Cardiac muscle cell (in vitro differentiated cells and primary cell): ENCODE data around the gene RWDD4. TPM values are rescaled to one million over a fixed set of nuclear protein-coding genes. Genes with fewer than 3 reads are reported as not detected.

ENCODE experiments used
- DNase-seq, 2 donors: peaks; one replicate each; pipeline versions ENCODE4 v3.0.0 to v3.0.0-alpha.2; 2010 to 2017; ENCODE audit warnings: low read depth in 1 of 2, low spot score in 1 of 2
- H3K27ac ChIP-seq: fragments of 200-600 bp; sonication (generic); 2 replicates; pipeline ENCODE4 v1.5.1; 2016
- H3K27me3 ChIP-seq: fragments of 200-600 bp; sonication (generic); 2 replicates; pipeline ENCODE4 v1.6.0; 2016; ENCODE audit warnings: control low read depth
- H3K36me3 ChIP-seq: fragments of 200-600 bp; sonication (generic); 2 replicates; pipeline ENCODE4 v1.5.1; 2016; ENCODE audit warnings: control low read depth
- H3K4me1 ChIP-seq: fragments of 200-600 bp; sonication (generic); 2 replicates; pipeline ENCODE4 v1.8.1; 2017; ENCODE audit warnings: low read depth, mild to moderate bottlenecking, mixed run types
- H3K4me3 ChIP-seq: fragments of 200-600 bp; sonication (generic); 2 replicates; pipeline ENCODE4 v1.5.1; 2016; ENCODE audit warnings: mild to moderate bottlenecking
- H3K9me3 ChIP-seq: fragments of 200-600 bp; sonication (generic); 2 replicates; pipeline ENCODE4 v1.5.1; 2017; ENCODE audit warnings: low read depth, mild to moderate bottlenecking, control low read depth
- CTCF ChIP-seq: IDR thresholded peaks from 2 replicates; pipeline ENCODE4 v1.5.1; 2012; ENCODE audit warnings: low read depth, mild to moderate bottlenecking, low read length
- polyA plus RNA-seq: library from polyadenylated mRNA; unstranded; fragments of >200 nt; fragmentation: Nextera tagmentation; extraction: Ambion mirVana; gene quantifications from 2 replicates; pipeline ENCODE4 v1.2.1, GENCODE V29; 2016
- total RNA-seq: library from RNA; depleted of rRNA; stranded (reverse); fragments of >200 nt; gene quantifications from 2 replicates; pipeline ENCODE4 v1.2.3, GENCODE V29; 2016

The RWDD4 gene
- total and polyA plus RNA-seq, 2 experiments from 2014 or later, result 21.5 to 40.0 TPM

DNA sequence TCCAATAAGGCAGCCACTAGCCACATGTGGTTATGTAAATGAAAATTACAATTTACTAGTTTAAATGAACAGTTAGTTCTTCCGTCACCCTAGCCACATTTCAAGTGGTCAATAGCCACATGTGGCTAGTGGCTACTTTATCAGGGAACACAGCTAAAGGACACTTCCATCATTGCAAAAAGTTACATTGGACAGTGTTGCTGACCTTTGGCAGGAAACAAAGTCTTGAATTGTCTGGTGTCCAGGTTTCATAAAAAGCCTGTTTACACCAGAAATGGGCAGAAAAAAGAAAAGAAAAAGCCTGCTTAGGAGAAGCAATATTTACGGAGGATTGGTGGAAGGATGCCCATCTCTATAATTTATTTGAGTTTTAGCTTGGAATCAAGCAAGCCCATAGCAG, 38.6 kb downstream of the RWDD4 start:
- Histone ChIP-seq H3K27me3 (no peaks in the 10 kb centered on the region), H3K36me3 (no peaks in the 10 kb centered on the region), H3K27ac (no peak overlapping the region), H3K9me3 (no peaks in the 10 kb centered on the region), H3K4me3 (no peak overlapping the region), H3K4me1 (peaks cover 19% of the 10 kb centered on the region)
- no peak for TF ChIP-seq CTCF
- no peak for DNase-seq

GRCh38 chr4:183618681-183619080, 40.3 kb downstream of the RWDD4 start:
- H3K4me3 ChIP-seq, result no peak overlapping the region
- no peak overlapping the region for H3K27ac ChIP-seq

GRCh38 chr4:183617075-183617474, 41.9 kb downstream of the RWDD4 start:
- Histone ChIP-seq H3K4me3 (no peak overlapping the region), H3K9me3 (no peaks in the 10 kb centered on the region), H3K27ac (no peak overlapping the region), H3K36me3 (no peaks in the 10 kb centered on the region), H3K27me3 (no peaks in the 10 kb centered on the region), H3K4me1 (peaks cover 18% of the 10 kb centered on the region)
- DNase-seq, result no peak
- no peak for TF ChIP-seq CTCF

More at GRCh38 chr4:183618681-183619080, 40.3 kb downstream of the RWDD4 start:
- Histone ChIP-seq H3K4me1 (peaks cover 19% of the 10 kb centered on the region), H3K36me3 (no peaks in the 10 kb centered on the region), H3K9me3 (no peaks in the 10 kb centered on the region), H3K27me3 (no peaks in the 10 kb centered on the region)
- no peak for DNase-seq
- no peak for TF ChIP-seq CTCF

- Histone ChIP-seq H3K27me3 (no peaks in the 10 kb centered on the region), H3K27ac (no peak overlapping the region), H3K36me3 (no peaks in the 10 kb centered on the region), H3K9me3 (no peaks in the 10 kb centered on the region), H3K4me1 (no peaks in the 10 kb centered on the region), H3K4me3 (no peak overlapping the region)
- no peak for DNase-seq
- TF ChIP-seq CTCF, result no peak
Measured at GRCh38 chr4:183612329-183613250, 46.4 kb downstream of the RWDD4 start.

DNA sequence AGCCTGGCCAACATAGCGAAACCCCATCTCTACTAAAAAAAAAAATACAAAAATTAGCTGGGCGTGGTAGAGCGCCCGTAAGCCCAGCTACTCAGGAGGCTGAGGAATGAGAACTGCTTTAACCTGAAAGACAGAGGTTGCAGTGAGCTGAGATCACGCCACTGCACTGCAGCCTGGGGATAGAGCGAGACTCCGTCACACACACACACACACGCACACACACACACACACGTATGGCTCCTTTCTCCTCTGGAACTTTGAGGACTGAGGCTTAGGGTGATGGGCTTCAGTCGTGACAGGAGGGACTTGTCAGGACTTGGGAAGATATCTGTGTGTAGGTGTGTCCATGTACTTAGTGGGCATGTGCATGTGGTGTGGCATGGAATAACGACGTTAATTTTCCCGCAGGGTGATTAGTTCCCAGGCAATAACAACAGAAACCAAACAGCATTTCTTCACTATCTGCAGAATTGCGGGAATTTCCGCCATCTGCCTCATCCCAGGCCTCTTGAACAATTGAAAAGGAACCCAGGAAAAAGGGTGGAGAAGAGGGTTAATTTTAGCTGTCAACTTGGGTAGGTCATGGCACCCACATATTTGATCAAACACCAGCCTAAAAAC, 47.7 kb downstream of the RWDD4 start:
- no peaks in the 10 kb centered on the region for H3K27me3 ChIP-seq
- no peak for DNase-seq
- H3K36me3 ChIP-seq, result no peaks in the 10 kb centered on the region
- H3K27ac ChIP-seq, result no peak overlapping the region
- no peak overlapping the region for H3K4me3 ChIP-seq
- TF ChIP-seq CTCF, result no peak
- H3K4me1 ChIP-seq, result no peaks in the 10 kb centered on the region
- H3K9me3 ChIP-seq, result no peaks in the 10 kb centered on the region
